NCI-H2227 (cell line): ENCODE measurements around the gene NCBP2L.

Experiments
- DNase-seq: peaks from one replicate; lab custom pipeline; 2025; ENCODE audit not compliant: unreplicated experiment; lab: John Stamatoyannopoulos, UW

The NCBP2L gene

DNA sequence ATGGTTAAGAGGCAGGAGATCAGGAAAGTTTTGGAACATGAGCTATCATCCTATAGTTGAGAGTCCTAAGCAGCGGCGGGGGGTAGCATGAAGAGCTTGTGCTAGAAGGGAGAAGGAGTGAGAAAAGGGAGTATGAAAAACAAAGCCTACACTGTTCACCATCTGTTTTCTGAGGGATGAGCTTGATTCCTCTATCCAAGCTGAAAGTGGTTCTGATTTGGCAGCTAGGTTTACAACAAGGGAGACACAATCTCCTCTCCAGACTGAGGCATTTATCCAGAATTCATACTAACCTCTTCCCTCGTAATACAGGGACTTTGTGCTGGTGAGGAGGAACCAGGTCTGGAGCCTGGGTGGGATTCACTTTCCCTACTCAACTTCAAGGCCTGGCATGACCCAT is 25.5 kb upstream of the NCBP2L start:
- no peak for DNase-seq

- no peak for DNase-seq
Observed at GRCh38 chrX:107752714-107753113, 24.8 kb upstream of the NCBP2L start.

- DNase-seq: no peak
Observed at GRCh38 chrX:107753187-107753586, 24.3 kb upstream of the NCBP2L start.

GRCh38 chrX:107755721-107756120 is 21.8 kb upstream of the NCBP2L start:
- DNase-seq: no peak

DNA sequence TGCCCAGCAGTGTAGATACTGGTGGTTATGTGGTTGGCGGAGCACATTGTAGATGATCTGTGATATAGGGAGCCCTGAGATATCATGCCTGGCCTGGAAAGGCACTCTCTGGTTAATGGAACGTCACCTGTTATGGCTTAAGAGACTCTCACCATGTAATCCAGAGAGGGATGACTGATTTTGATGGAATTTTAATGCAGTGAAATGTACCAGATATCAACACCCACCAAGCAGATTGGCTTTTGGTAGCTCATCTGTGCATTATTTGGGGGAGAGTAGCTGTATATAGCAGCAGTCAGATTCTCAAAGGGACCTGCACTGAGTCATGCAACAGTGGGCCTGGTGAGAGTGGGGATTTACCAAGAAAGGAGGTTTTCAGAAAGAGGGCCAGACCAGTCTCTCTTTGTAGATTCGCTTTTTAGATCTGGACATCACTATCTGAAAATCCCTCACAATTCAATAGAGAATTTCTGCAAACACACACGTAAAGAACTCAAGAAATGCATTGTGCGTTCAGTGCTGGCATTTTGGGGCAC is 19.2 kb upstream of the NCBP2L start:
- DNase-seq: no peak

GRCh38 chrX:107760304-107761077 is 17.0 kb upstream of the NCBP2L start:
- no peak for DNase-seq

- no peak for DNase-seq
Observed at GRCh38 chrX:107763647-107764046, 13.9 kb upstream of the NCBP2L start.

DNA sequence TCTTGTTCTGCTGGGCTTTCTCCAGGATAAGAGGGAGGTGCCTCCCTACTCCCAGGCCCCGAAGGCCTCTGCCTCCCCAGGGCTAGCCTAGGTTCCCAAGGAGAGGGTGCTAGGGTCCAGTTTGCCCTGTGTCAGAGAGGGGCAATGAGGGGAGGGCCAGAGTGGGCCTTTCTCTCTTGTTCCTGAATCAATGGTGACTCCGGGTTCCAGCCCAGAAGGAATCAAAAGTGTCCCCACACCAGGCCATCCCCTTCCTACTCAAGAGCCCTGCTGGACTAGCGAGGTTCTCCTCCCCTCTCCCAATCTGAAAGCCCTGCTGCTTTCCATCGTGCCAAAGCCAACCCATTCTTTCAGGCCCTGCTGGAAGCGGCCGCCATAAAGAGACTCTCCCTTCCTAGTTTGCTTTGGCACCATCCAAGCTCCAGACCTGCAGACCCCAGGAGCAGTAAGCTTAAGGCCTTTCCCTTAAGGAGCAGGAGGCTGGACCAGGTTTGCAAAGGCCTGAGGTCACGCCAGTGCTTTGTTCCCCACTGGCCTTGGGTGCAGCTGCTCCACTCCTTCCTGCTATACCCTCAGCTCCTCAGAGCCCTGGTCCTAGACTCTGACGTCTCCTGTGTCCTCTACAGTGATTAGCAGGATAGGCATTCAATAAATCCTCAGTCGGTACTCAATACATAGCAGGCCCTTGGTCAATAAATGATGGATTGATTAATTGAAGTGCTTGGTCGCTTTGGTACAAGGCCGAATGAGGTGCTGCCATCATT is 12.5 kb upstream of the NCBP2L start:
- DNase-seq: no peak

GRCh38 chrX:107766470-107767150 is 10.9 kb upstream of the NCBP2L start:
- no peak for DNase-seq

DNA sequence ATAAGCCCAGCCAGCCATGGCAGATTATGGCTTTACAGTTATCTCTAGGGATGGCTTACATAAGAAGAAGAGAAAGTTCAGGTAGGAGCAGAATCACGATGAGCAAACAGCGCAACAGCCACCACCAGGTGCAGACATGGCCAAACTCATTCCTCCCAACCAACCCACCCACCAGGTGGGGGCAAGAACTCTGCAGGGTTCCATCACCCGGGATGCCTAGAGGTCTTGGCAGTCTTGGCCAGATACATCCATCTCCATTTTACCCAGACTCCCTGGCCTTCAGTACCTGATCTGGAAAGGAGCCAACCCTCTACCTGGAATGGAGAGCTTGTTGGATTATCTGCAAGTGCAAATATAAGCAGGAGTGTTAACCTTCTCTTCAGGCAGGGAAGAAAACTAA is 9.5 kb upstream of the NCBP2L start:
- no peak for DNase-seq

DNA sequence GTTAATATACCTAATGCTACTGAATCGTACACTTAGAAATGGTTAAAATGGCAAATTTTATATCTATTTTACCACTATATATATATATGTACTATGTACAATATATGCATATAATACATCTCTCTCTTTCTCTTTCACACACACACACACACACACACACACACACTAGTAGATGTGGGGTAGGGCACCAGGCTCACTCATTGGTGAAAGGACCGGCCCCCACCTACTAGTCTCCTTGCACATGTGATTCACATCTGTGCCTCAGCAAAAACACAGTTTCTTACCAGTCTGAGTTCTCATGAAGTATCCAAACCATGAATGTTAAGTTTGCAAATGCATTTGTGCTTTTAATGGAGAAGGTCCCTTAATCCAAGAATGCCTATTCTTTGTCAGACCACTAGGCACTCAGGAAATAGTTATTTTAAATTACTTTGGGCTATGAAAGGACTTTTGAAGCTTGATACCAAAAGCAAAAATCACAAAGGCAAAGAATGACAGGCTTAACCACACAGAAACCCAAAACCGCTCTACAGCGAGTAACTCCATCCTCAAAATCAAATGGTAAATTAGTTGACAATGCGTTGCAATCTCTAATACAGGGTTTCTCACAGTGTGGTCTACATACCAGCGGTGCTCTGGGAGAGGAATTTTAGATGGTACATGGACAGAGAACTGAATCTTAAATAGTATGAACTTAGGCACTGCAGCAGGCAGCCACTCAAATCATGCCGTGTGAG is 7.8 kb upstream of the NCBP2L start:
- DNase-seq: no peak

DNA sequence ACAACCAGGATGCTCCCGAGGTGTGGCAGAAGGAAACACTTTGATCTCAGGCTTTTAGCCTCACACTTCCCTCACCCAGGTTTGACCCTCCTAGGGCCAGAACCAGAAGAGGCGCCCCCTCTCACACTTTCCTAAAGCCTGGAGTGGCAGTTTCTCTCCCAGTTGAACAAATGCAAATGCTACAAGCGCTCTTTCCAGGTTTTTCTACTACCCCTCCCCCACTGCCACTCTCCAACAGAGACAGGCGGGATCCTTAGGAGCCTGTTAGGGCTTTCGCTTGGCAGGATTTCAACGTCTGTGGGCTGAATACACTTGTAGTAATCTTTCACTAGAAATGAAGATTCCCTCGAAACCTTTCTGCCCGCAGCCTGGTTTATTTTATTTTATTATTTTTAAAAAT is 4.3 kb upstream of the NCBP2L start:
- peak; percentile 16 for DNase-seq

- DNase-seq: no peak
Observed at GRCh38 chrX:107773906-107774435, 3.6 kb upstream of the NCBP2L start.

DNA sequence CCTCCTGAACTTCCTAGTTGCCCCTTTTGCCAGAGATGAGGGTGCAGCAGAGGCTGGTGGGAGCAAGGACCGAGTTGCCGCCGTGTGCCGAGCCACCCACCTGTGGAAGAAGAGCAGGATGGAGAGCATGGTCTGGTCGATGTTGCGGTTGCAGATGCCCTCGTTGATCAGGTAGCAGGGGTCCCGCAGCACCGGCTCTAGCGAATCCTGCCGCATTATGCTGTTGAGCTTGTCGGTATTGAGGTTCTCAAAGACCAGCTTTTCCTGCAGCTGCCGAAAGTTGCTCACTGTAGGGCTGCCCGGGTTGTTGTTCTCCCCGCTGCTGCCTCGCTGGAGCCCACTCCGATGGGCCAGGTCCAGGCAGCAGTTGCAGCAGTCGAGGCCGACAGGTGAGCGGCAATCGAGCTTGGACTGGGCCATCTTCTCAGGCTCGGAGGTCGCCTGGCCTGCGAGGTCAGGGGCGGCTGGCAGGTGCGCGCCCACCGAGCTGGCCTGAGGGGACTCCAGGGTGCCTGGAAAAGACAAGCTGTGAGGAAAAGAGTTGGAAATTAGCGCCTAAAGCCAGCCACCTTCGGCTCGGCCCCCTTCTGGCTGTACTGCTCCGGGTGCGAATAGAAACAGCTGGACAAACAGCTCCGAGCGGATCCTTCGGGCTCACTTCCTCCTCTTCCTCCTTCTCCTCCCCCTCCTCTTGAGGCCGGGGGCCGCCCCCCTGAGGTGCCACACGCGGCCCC is 2.4 kb upstream of the NCBP2L start:
- DNase-seq: no peak

- peak; percentile 66 for DNase-seq
Observed at GRCh38 chrX:107775734-107776511, 1.6 kb upstream of the NCBP2L start, which contains the start of gene TSC22D3. Gene TSC22D3 (minus strand): TSS chrX:107775787. CDS start chrX:107775419, 368 bp downstream.

DNA sequence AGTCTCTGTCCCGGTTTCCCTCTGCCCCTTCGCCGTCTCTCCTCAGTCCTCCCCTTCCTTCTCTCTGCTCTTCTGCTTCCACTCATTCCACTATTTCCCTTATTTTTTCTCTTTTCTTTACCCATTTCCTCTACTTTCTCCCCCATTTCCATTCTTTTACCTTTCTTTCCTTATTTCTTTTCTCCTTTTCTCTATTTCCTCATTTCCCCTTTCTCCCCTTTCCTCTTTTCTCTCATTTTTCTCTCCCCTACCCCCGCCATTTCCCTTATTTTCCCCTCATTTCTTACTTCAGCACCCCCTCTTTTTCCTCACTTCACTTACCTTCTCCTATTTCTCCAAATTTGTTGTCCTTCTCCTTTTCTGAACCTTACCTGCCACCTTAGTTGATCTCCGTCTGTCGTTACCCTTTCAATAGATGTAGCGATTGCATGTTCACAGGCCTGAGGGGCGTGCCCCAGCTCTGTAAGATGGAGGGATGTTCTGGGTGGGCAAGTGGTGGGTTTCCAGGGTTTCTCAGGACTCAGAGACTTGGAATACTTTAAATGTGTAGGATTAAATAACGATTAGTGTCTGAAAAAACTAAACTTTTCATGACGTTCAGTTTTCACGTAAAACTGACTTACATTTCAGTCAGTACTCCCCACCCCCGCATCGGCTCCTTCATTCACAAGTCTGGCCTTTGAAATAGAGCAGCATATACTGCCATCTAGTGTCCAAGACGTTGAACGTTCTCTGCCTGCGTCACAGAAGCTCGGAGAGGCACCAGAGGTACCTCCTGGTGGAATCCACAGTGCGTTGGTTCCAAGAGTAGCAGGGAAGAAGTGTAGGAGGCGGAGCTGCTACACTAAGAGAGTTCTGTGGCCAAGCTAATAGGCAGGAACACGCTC is 641 bp upstream of the NCBP2L start:
- DNase-seq: peak; percentile 92

DNA sequence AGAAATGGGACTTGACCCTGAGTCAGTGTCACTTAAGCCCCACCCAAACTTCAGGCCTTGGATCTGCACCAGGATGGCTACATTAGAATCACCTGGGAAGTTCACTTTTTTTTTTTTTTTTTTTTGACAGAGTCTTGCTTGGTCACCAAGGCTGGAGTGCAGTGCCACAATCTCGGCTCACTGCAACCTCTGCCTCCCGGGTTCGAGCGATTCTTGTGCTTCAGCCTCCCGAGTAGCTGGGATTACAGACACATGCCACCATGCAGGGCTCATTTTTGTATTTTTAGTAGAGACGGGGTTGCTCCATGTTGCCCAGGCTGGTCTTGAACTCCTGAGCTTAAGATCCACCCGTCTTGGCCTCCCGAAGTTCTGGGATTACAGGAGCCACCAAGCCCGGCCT is 3.0 kb downstream of the NCBP2L start:
- DNase-seq: no peak

DNA sequence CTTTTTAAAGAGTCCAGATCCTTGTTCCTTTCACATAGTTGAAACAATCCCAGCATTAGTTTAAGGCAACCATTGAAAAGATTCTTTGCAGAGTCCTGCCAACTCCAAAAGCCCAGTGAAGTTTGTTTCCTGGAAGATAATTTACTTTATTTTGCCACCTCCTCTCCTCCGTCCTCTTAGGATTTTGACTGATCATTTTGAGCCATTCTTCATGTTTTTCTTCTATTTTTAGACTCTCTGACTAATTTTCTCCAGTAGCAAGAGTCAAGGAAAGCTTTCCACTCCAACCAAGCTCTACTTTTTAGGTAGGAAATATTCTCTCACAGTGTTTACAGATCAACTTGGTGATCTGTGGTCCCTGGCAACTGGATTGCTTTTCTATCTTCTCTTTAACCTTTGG is 10.3 kb downstream of the NCBP2L start:
- no peak for DNase-seq
